ENCODE data around the gene CHRM4. TPM values are rescaled to one million over a fixed set of nuclear protein-coding genes. Genes with fewer than 3 reads are reported as not detected.

The CHRM4 gene
- total RNA-seq, 1 experiment from 2014 or later: 0.27 TPM

GRCh38 chr11:46408407-46408986 is 16.9 kb upstream of the CHRM4 start:
- POLR2A ChIA-PET: no interaction called here

GRCh38 chr11:46407635-46408034 is 16.1 kb upstream of the CHRM4 start:
- no peaks in the 10 kb centered on the region for H3K9me3 ChIP-seq
- no peaks in the 10 kb centered on the region for H3K4me1 ChIP-seq
- no peak for DNase-seq
- H3K27me3 Mint-ChIP-seq (ENCODE audit: insufficient read depth, unreplicated experiment): no peaks in the 10 kb centered on the region
- H3K36me3 ChIP-seq (ENCODE audit: control insufficient read depth, insufficient read depth, low read length): peaks cover 6% of the 10 kb centered on the region; the same call in 1 of the 2 replicates
- no peak overlapping the region for H3K27ac Mint-ChIP-seq (ENCODE audit: unreplicated experiment)
- CTCF ChIA-PET: interaction anchor here (1.5 kb wide), 1 partner anchor 19 kb away, joined by 4 read pairs; no protein-coding TSS in a partner anchor
- no peaks in the 10 kb centered on the region for H3K9me3 Mint-ChIP-seq (ENCODE audit: unreplicated experiment)
- H3K4me3 ChIP-seq (ENCODE audit: low read depth, low read length): no peak overlapping the region
- no peaks in the 10 kb centered on the region for H3K4me1 Mint-ChIP-seq (ENCODE audit: low read depth, unreplicated experiment)
- H3K36me3 Mint-ChIP-seq (ENCODE audit: insufficient read depth, unreplicated experiment): peaks cover 54% of the 10 kb centered on the region
- intact Hi-C loops (cut with micrococcal nuclease; ENCODE audit: unreplicated experiment): no loop called here
- no peak for TF ChIP-seq CTCF (IDR thresholded peaks at IDR 0.05; ENCODE audit: insufficient read depth in 1 of 2, low read depth in 1 of 2, low read length in 1 of 2, severe bottlenecking in 1 of 2, unreplicated experiment in 1 of 2)
- BruUV-seq (replicated peaks): no TSS peak
- H3K27me3 ChIP-seq (replicated peaks; ENCODE audit: control insufficient read depth, insufficient read depth, low read length): no peaks in the 10 kb centered on the region
- H3K4me3 Mint-ChIP-seq (ENCODE audit: unreplicated experiment): no peak overlapping the region
- POLR2A ChIA-PET: interaction anchor here (0.5 to 0.6 kb wide), 2 partner anchors 27 to 69 kb away, joined by 3 to 4 read pairs; no protein-coding TSS in a partner anchor

More at GRCh38 chr11:46408407-46408986, 16.9 kb upstream of the CHRM4 start:
- intact Hi-C loops (cut with micrococcal nuclease; ENCODE audit: unreplicated experiment): no loop called here
- Histone ChIP-seq H3K9me3 (no peaks in the 10 kb centered on the region), H3K4me3 (ENCODE audit: low read depth, low read length) (no peak overlapping the region), H3K36me3 (ENCODE audit: control insufficient read depth, insufficient read depth, low read length) (peaks cover 4% of the 10 kb centered on the region; the same call in 1 of the 2 replicates), H3K27me3 (replicated peaks; ENCODE audit: control insufficient read depth, insufficient read depth, low read length) (no peaks in the 10 kb centered on the region), H3K4me1 (no peaks in the 10 kb centered on the region)
- no peak for TF ChIP-seq CTCF (IDR thresholded peaks at IDR 0.05; ENCODE audit: insufficient read depth in 1 of 2, low read depth in 1 of 2, low read length in 1 of 2, severe bottlenecking in 1 of 2, unreplicated experiment in 1 of 2)
- H3K36me3 Mint-ChIP-seq (ENCODE audit: insufficient read depth, unreplicated experiment): peaks cover 52% of the 10 kb centered on the region
- H3K4me1 Mint-ChIP-seq (ENCODE audit: low read depth, unreplicated experiment): no peaks in the 10 kb centered on the region
- no peaks in the 10 kb centered on the region for H3K27me3 Mint-ChIP-seq (ENCODE audit: insufficient read depth, unreplicated experiment)
- no peaks in the 10 kb centered on the region for H3K9me3 Mint-ChIP-seq (ENCODE audit: unreplicated experiment)
- CTCF ChIA-PET: interaction anchor here (1.5 kb wide), 1 partner anchor 20 kb away, joined by 4 read pairs; no protein-coding TSS in a partner anchor
- DNase-seq: no peak
- no TSS peak for BruUV-seq (replicated peaks)
- H3K4me3 Mint-ChIP-seq (ENCODE audit: unreplicated experiment): no peak overlapping the region
- H3K27ac Mint-ChIP-seq (ENCODE audit: unreplicated experiment): no peak overlapping the region

- no peak overlapping the region for H3K4me3 ChIP-seq (ENCODE audit: low read depth, low read length)
- H3K36me3 ChIP-seq (ENCODE audit: control insufficient read depth, insufficient read depth, low read length): peaks cover 7% of the 10 kb centered on the region; the same call in 1 of the 2 replicates
- Mint-ChIP-seq H3K27me3 (ENCODE audit: insufficient read depth, unreplicated experiment) (no peaks in the 10 kb centered on the region), H3K36me3 (ENCODE audit: insufficient read depth, unreplicated experiment) (peaks cover 57% of the 10 kb centered on the region), H3K4me1 (ENCODE audit: low read depth, unreplicated experiment) (no peaks in the 10 kb centered on the region), H3K4me3 (ENCODE audit: unreplicated experiment) (no peak overlapping the region), H3K9me3 (ENCODE audit: unreplicated experiment) (no peaks in the 10 kb centered on the region), H3K27ac (ENCODE audit: unreplicated experiment) (no peak overlapping the region)
- ChIA-PET POLR2A (no interaction called here), CTCF (interaction anchor here (1.4 kb wide), 1 partner anchor 13 kb away, joined by 3 read pairs; the partner anchor contains the start of gene CHRM4)
- no peaks in the 10 kb centered on the region for H3K27me3 ChIP-seq (replicated peaks; ENCODE audit: control insufficient read depth, insufficient read depth, low read length)
- no peak for TF ChIP-seq CTCF (IDR thresholded peaks at IDR 0.05; ENCODE audit: insufficient read depth in 1 of 2, low read depth in 1 of 2, low read length in 1 of 2, severe bottlenecking in 1 of 2, unreplicated experiment in 1 of 2)
- intact Hi-C loops (cut with micrococcal nuclease; ENCODE audit: unreplicated experiment): no loop called here
- no TSS peak for BruUV-seq (replicated peaks)
- DNase-seq: no peak
- H3K4me1 ChIP-seq: no peaks in the 10 kb centered on the region
- no peaks in the 10 kb centered on the region for H3K9me3 ChIP-seq
Observed at GRCh38 chr11:46404476-46405017, 13.0 kb upstream of the CHRM4 start.

Data from Caco-2 (cell line).